Measurements from ENCODE around the gene ANKH.

Gene ANKH

GRCh38 chr5:14759744-14760547 is 111.6 kb downstream of the ANKH start:
- Mint-ChIP-seq H3K27me3 (no peaks in the 10 kb centered on the region), H3K9me3 (no peaks in the 10 kb centered on the region), H3K4me3 (no peak overlapping the region), H3K27ac (peak overlapping the region; percentile 11 to 55), H3K4me1 (no peaks in the 10 kb centered on the region)
- DNase-seq: no peak
- ATAC-seq: no peak

GRCh38 chr5:14757850-14758249 is 113.7 kb downstream of the ANKH start:
- Mint-ChIP-seq H3K27ac (no peak overlapping the region), H3K4me3 (no peak overlapping the region)

DNA sequence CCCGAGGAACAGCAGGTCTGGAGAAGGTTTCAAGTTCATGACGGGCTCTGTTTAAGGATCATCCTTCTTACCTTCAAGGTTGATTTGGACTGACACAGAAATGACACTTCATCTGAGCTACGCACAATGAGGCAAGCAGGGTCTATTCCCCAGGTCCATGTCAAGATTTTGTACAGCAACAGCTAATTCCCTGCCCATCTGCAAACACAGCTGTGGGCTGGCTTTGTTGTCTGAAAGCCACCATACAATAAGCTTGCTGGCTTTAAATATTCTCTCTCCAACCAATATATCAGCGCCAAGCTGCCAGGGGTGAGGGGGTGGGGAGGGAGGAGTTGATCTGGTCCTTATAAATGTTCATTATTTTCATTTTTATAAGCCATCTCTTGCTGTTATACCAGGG is 115.1 kb downstream of the ANKH start:
- Mint-ChIP-seq H3K27ac (no peak overlapping the region), H3K27me3 (no peaks in the 10 kb centered on the region), H3K4me3 (no peak overlapping the region), H3K4me1 (no peaks in the 10 kb centered on the region), H3K9me3 (no peaks in the 10 kb centered on the region)
- no peak for ATAC-seq
- no peak for DNase-seq

More at GRCh38 chr5:14757850-14758249, 113.7 kb downstream of the ANKH start:
- Mint-ChIP-seq H3K27me3 (no peaks in the 10 kb centered on the region), H3K4me1 (no peaks in the 10 kb centered on the region), H3K9me3 (no peaks in the 10 kb centered on the region)
- no peak for ATAC-seq
- DNase-seq: no peak

DNA sequence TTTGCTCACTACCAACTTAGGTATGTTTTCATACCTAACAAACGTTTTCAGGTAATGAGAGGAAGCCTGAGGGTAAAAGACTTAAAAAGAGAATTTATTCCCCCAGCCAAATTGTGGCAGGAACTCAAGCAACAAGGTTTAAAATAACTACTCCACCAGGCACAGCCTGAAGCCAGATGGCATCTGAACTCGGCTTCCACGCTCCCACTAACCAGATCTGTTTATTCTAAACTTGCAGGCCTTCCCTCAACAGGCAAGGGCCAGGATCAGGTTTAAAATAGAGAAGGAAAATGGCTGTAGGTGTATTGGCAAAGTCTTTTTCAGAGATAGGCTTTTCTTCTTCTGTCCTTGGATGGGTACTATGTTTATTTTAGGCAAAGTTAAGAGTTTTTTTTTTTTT is 117.6 kb downstream of the ANKH start:
- H3K4me1 Mint-ChIP-seq: peaks cover 5% of the 10 kb centered on the region
- no peak for ATAC-seq
- no peak overlapping the region for H3K4me3 Mint-ChIP-seq
- no peak overlapping the region for H3K27ac Mint-ChIP-seq
- DNase-seq: no peak
- H3K27me3 Mint-ChIP-seq: no peaks in the 10 kb centered on the region
- H3K9me3 Mint-ChIP-seq: no peaks in the 10 kb centered on the region

DNA sequence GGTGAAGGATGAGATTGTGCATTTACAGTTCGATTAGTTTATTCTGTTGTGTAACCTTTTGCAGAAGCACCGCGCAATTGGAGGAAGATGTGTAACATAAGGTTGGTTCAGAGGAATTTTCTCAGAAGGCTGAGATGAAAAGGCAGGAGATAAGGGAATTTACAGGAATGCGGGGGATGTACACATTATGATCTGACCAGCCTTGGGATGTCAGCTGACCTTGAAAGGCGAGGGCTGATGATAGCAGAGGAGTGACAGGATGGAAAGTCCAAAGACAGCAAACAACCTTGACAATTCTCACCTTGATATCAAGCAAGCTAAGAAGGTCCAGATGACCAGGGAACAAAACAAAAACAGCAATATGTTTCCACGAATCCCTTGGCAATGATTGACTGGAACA is 118.3 kb downstream of the ANKH start:
- no peak for ATAC-seq
- no peaks in the 10 kb centered on the region for H3K9me3 Mint-ChIP-seq
- peaks cover 5% of the 10 kb centered on the region for H3K4me1 Mint-ChIP-seq
- no peak overlapping the region for H3K27ac Mint-ChIP-seq
- no peak for DNase-seq
- no peak overlapping the region for H3K4me3 Mint-ChIP-seq
- no peaks in the 10 kb centered on the region for H3K27me3 Mint-ChIP-seq

DNA sequence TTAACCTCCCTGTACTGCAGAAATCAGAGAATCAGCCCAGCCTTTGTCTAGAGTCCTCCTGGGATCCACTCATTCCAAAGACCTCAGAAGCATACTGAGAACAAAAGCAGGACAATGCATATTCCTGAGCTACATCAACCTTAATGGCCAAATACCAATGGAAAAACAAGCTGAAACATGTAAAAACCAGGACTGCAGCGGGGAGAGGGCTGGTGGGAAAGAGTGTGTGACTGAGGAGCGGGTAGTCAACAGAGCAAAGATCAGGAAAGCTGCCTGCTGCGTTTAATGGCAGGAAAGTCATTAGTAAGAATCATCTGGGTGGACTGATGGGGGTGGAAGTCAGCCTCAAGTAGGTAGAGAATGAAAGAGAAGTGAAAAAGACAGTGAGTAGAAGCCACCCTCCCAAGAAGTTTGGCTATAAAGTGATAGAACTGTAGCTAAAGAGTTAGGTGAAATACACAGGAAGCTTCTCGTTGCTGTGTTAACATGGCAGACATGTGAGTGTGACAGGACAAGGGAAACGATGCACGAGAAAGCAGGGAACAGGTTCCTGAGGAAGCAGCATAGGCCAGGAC is 119.0 kb downstream of the ANKH start:
- ATAC-seq (no peak), DNase-seq (no peak)
- Mint-ChIP-seq H3K4me3 (no peak overlapping the region), H3K9me3 (no peaks in the 10 kb centered on the region), H3K4me1 (peaks cover 5% of the 10 kb centered on the region), H3K27me3 (no peaks in the 10 kb centered on the region), H3K27ac (peak overlapping the region in 1 of 2 donors; percentile 2)

- H3K27me3 Mint-ChIP-seq: no peaks in the 10 kb centered on the region
- peak overlapping the region; percentile 21 to 39 for H3K27ac Mint-ChIP-seq
- DNase-seq (no peak), ATAC-seq (no peak)
- H3K4me1 Mint-ChIP-seq: peaks cover 5% of the 10 kb centered on the region
- no peak overlapping the region for H3K4me3 Mint-ChIP-seq
- H3K9me3 Mint-ChIP-seq: no peaks in the 10 kb centered on the region
Observed at GRCh38 chr5:14750712-14751111, 120.9 kb downstream of the ANKH start.

DNA sequence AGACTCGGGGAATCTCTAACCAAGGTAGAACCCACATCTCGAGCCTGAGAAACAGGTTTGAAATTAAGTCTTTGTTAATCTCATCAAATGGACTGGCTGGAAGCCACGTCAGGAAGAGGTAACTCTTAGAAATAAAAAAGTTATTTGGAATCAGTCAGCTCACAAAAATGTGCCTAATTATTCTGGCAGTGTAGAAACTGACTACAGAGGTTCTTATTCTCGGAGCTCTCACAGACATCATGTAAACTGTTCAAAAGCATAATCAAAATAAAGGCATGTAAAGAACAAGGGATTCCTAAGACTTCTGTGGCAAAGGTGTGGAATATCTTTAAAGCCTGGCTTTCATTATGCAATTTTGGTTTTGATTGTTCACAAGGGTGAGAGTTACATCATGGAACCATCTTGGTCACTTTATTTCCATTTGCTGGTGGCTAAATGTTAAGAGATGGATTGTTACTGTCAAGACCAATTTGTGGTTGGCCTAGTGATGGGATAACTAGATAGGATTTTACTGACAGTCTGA is 121.9 kb downstream of the ANKH start:
- H3K4me1 Mint-ChIP-seq: peaks cover 5% of the 10 kb centered on the region
- H3K27ac Mint-ChIP-seq: peak overlapping the region in 1 of 2 donors; percentile 6
- no peak for DNase-seq
- no peaks in the 10 kb centered on the region for H3K27me3 Mint-ChIP-seq
- H3K9me3 Mint-ChIP-seq: no peaks in the 10 kb centered on the region
- no peak overlapping the region for H3K4me3 Mint-ChIP-seq
- ATAC-seq: no peak

- Mint-ChIP-seq H3K9me3 (no peaks in the 10 kb centered on the region), H3K27ac (no peak overlapping the region), H3K4me1 (peaks cover 11% of the 10 kb centered on the region), H3K4me3 (no peak overlapping the region), H3K27me3 (no peaks in the 10 kb centered on the region)
- DNase-seq: no peak
- ATAC-seq: no peak
Observed at GRCh38 chr5:14748180-14748900, 123.2 kb downstream of the ANKH start.

GRCh38 chr5:14745753-14746152 is 125.8 kb downstream of the ANKH start:
- no peak overlapping the region for H3K27ac Mint-ChIP-seq
- H3K4me3 Mint-ChIP-seq: no peak overlapping the region
- peaks cover 32% of the 10 kb centered on the region for H3K4me1 Mint-ChIP-seq
- DNase-seq (peak in 1 of 2 donors; percentile 52), ATAC-seq (peak; percentile 88)
- no peaks in the 10 kb centered on the region for H3K27me3 Mint-ChIP-seq
- H3K9me3 Mint-ChIP-seq: no peaks in the 10 kb centered on the region

DNA sequence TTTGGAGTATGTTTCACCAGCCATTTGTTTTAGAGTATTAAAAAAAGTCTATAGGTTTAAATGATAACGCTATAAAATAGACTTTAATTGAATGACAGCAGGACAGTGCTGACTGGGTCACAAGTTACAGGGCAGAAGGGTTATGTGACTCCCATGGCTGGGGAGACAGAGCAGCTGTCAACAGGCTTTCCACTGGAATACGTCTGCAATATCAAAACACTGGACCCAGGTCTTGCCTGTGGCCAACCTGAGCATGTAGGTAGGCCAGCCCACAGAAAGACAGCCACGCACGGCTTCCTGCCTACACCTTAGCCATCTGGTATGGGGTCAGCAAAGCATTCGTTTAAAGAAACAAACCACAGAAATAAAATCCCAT is 126.4 kb downstream of the ANKH start:
- no peak for ATAC-seq
- Mint-ChIP-seq H3K9me3 (no peaks in the 10 kb centered on the region), H3K27ac (no peak overlapping the region), H3K27me3 (no peaks in the 10 kb centered on the region), H3K4me1 (peaks cover 32% of the 10 kb centered on the region), H3K4me3 (no peak overlapping the region)
- DNase-seq: no peak

GRCh38 chr5:14744296-14745187 is 127.0 kb downstream of the ANKH start:
- no peak for DNase-seq
- H3K4me1 Mint-ChIP-seq: peaks cover 27% of the 10 kb centered on the region
- no peak for ATAC-seq
- H3K27ac Mint-ChIP-seq: peak overlapping the region; percentile 1 to 93
- no peaks in the 10 kb centered on the region for H3K9me3 Mint-ChIP-seq
- H3K27me3 Mint-ChIP-seq: no peaks in the 10 kb centered on the region
- H3K4me3 Mint-ChIP-seq: no peak overlapping the region

GRCh38 chr5:14743601-14744295 is 127.8 kb downstream of the ANKH start:
- no peak for ATAC-seq
- H3K27ac Mint-ChIP-seq: no peak overlapping the region
- peaks cover 27% of the 10 kb centered on the region for H3K4me1 Mint-ChIP-seq
- no peaks in the 10 kb centered on the region for H3K27me3 Mint-ChIP-seq
- no peak for DNase-seq
- H3K9me3 Mint-ChIP-seq: no peaks in the 10 kb centered on the region
- no peak overlapping the region for H3K4me3 Mint-ChIP-seq

DNA sequence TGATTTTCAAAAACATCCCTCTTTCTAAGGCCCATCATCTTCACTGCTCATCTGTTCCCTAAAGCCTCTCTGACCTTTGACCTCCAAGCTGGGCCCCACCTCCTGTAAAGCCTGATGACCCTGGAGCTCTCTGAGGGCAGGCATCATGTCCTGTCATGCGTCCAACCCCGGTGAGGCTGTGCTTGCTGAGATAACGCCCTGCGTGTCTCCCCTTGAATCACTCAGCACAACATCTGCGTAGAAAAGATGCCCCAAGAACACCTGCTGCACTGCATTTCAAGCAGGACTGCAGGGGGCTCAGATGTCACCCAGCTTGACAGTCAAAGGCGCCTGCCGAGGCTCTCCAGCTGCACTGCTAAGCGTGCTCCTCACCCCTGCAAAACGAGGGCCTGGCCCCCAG is 129.1 kb downstream of the ANKH start:
- H3K9me3 Mint-ChIP-seq: no peaks in the 10 kb centered on the region
- DNase-seq (no peak), ATAC-seq (no peak)
- H3K27ac Mint-ChIP-seq: peak overlapping the region; percentile 1 to 62
- H3K4me3 Mint-ChIP-seq: no peak overlapping the region
- H3K27me3 Mint-ChIP-seq: no peaks in the 10 kb centered on the region
- H3K4me1 Mint-ChIP-seq: peaks cover 27% of the 10 kb centered on the region
